ENCODE data around the gene OSBPL6. TPM values are rescaled to one million over a fixed set of nuclear protein-coding genes. Genes with fewer than 3 reads are reported as not detected.

OSBPL6 gene
- total and polyA plus RNA-seq, 9 of the 15 experiments (the other 6 are each of a cell fraction or from before 2014, with no cell fraction given) = 3.4 to 12.7 (median 9.3) TPM

DNA sequence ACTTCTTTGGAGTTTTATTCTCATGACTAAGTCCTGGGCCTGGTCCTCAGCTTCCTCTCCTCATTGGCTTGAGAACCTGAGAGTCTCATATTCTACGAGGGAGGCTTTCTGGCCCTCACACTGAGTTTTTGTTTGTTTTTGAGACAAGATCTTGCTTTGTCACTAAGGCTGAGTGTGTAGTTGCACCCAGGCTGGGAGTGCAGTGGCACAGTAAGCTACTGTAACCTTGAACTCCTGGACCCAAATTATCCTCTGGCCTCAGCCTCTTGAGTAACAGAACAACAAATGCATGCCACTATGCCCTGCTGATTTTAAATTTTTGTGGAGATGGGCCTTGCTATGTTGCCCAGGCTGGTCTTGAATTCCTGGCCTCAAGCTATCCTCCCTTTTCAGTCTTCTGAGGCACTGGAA is 234.1 kb downstream of the OSBPL6 start (continued):
- no peak for TF ChIP-seq MCM2 (IDR thresholded peaks at IDR 0.05; ENCODE audit: low read depth)
- TF ChIP-seq EWSR1 (IDR thresholded peaks at IDR 0.05; ENCODE audit: borderline replicate concordance, low read depth, partially characterized antibody) = no peak
- TF ChIP-seq SPI1 (IDR thresholded peaks at IDR 0.05; ENCODE audit: borderline replicate concordance, low read depth, low read length) = 0 out of 2 replicates have a peak, but pooled peaks have one; percentile 22
- no peak for TF ChIP-seq TCF3 (CRISPR knock-in tag; IDR thresholded peaks at IDR 0.05)
- TF ChIP-seq RBM22 (IDR thresholded peaks at IDR 0.05; ENCODE audit: low read depth, low read length, poor library complexity, severe bottlenecking) = no peak
- TF ChIP-seq DLX4 (CRISPR knock-in tag; IDR thresholded peaks at IDR 0.05) = 0 out of 2 replicates have a peak, but pooled peaks have one; percentile 39
- TF ChIP-seq ZNF696 (CRISPR knock-in tag; conservative IDR thresholded peaks at IDR 0.05) = no peak
- no peak for TF ChIP-seq POLR3G (IDR thresholded peaks at IDR 0.05; ENCODE audit: extremely low read depth, insufficient read length, insufficient replicate concordance)
- TF ChIP-seq ZC3H4 (CRISPR knock-in tag; IDR thresholded peaks at IDR 0.05; ENCODE audit: borderline replicate concordance) = no peak
- no peak for TF ChIP-seq ZNF239 (CRISPR knock-in tag; IDR thresholded peaks at IDR 0.05)
- no peak for TF ChIP-seq MNT (conservative IDR thresholded peaks at IDR 0.05)
- TF ChIP-seq SREBF2 (CRISPR knock-in tag; IDR thresholded peaks at IDR 0.05) = no peak
- no peak for TF ChIP-seq ZKSCAN8 (CRISPR knock-in tag; IDR thresholded peaks at IDR 0.05)
- TF ChIP-seq ATF6 (CRISPR knock-in tag; IDR thresholded peaks at IDR 0.05) = no peak
- no peak for TF ChIP-seq PHF21A (IDR thresholded peaks at IDR 0.05; ENCODE audit: borderline replicate concordance, low read depth)
- TF ChIP-seq EP400 (IDR thresholded peaks at IDR 0.05) = no peak; the same call in 1 of the 2 replicates
